Peyer's patch (tissue), 4 donors: ENCODE results near the gene UVRAG. TPM values are rescaled to one million over a fixed set of nuclear protein-coding genes. Genes with fewer than 3 reads are reported as not detected.

Source experiments
- DNase-seq, 3 donors: peaks; one replicate each; pipeline ENCODE4 v3.0.0-alpha.2; 2017 to 2019
- H3K27ac ChIP-seq, 4 donors: fragments of 200-600 bp; sonication (generic); one replicate each; pipeline ENCODE4 v1.5.1; 2016 to 2019
- H3K27me3 ChIP-seq, 2 donors: fragments of 200-600 bp; sonication (generic); one replicate each; pipeline ENCODE4 v1.5.1; 2019
- H3K36me3 ChIP-seq, 3 donors: fragments of 200-600 bp; sonication (generic); one replicate each; pipeline ENCODE4 v1.5.1; 2016 to 2019
- H3K4me1 ChIP-seq, 4 donors: fragments of 200-600 bp; sonication (generic); one replicate each; pipeline ENCODE4 v1.5.1; 2016 to 2019
- H3K4me3 ChIP-seq, 4 donors: fragments of 200-600 bp; sonication (generic); 1 replicate in 3 of 4; 2 replicates in 1 of 4; pipeline ENCODE4 v1.5.1; 2016 to 2019; ENCODE audit warnings: mild to moderate bottlenecking in 1 of 4
- H3K9me3 ChIP-seq, 4 donors: fragments of 200-600 bp; sonication (generic); one replicate each; pipeline ENCODE4 v1.5.1; 2016 to 2019; ENCODE audit warnings: mild to moderate bottlenecking in 1 of 4
- CTCF ChIP-seq, 6 experiments: fragments of 450-650 bp in 4 of 6; fragments of 200-600 bp in 2 of 6; sonication (generic) in 1 of 6; IDR thresholded peaks; one replicate each; pipeline ENCODE4 v1.5.1; 2017 to 2019; ENCODE audit warnings: antibody characterized with exemption in 6 of 6, mild to moderate bottlenecking in 3 of 6, moderate library complexity in 1 of 6
- POLR2A ChIP-seq, 2 donors: fragments of 450-650 bp; IDR thresholded peaks; one replicate each; pipeline ENCODE4 v1.5.1; 2017; ENCODE audit warnings: antibody characterized with exemption in 2 of 2, mild to moderate bottlenecking in 2 of 2, moderate library complexity in 2 of 2
- small RNA-seq, 2 donors: library from RNA; depleted of rRNA; stranded (forward); fragments of <200 nt; gene quantifications; one replicate each; pipeline ENCODE3, GENCODE V24; 2016
- total RNA-seq, 4 donors: library from RNA; depleted of rRNA; stranded (reverse); fragments of >200 nt; gene quantifications; one replicate each; pipeline ENCODE4 v1.1.0, GENCODE V29; 2016

UVRAG gene
- total RNA-seq, 4 donors from 2014 or later = 13.8 to 64.4 (median 22.1) TPM

GRCh38 chr11:76185511-76185910 is 370.5 kb downstream of the UVRAG start:
- Histone ChIP-seq H3K27me3 (no peaks in the 10 kb centered on the region), H3K4me3 (no peak overlapping the region), H3K4me1 (no peaks in the 10 kb centered on the region), H3K9me3 (no peaks in the 10 kb centered on the region), H3K36me3 (no peaks in the 10 kb centered on the region), H3K27ac (no peak overlapping the region)
- no peak for DNase-seq
- TF ChIP-seq CTCF (IDR thresholded peaks at IDR 0.05) = no peak
- TF ChIP-seq POLR2A (IDR thresholded peaks at IDR 0.05) = no peak

- H3K36me3 ChIP-seq = no peaks in the 10 kb centered on the region
Observed at GRCh38 chr11:76185931-76186401, 371.0 kb downstream of the UVRAG start.

GRCh38 chr11:76186776-76187279 is 371.8 kb downstream of the UVRAG start:
- Histone ChIP-seq H3K4me1 (no peaks in the 10 kb centered on the region), H3K4me3 (no peak overlapping the region), H3K27me3 (no peaks in the 10 kb centered on the region), H3K27ac (no peak overlapping the region), H3K36me3 (no peaks in the 10 kb centered on the region), H3K9me3 (no peaks in the 10 kb centered on the region)
- TF ChIP-seq CTCF (IDR thresholded peaks at IDR 0.05) (no peak), POLR2A (IDR thresholded peaks at IDR 0.05) (no peak)
- DNase-seq = no peak

More at GRCh38 chr11:76185931-76186401, 371.0 kb downstream of the UVRAG start:
- no peak for TF ChIP-seq POLR2A (IDR thresholded peaks at IDR 0.05)
- H3K27me3 ChIP-seq = no peaks in the 10 kb centered on the region
- no peaks in the 10 kb centered on the region for H3K9me3 ChIP-seq
- no peak for DNase-seq
- H3K4me1 ChIP-seq = no peaks in the 10 kb centered on the region
- no peak overlapping the region for H3K27ac ChIP-seq
- no peak overlapping the region for H3K4me3 ChIP-seq

GRCh38 chr11:76188873-76189272 is 373.9 kb downstream of the UVRAG start:
- no peak for TF ChIP-seq CTCF (IDR thresholded peaks at IDR 0.05)
- TF ChIP-seq POLR2A (IDR thresholded peaks at IDR 0.05) = no peak
- no peak overlapping the region for H3K4me3 ChIP-seq

GRCh38 chr11:76189682-76190081 is 374.7 kb downstream of the UVRAG start:
- Histone ChIP-seq H3K4me3 (no peak overlapping the region), H3K27me3 (no peaks in the 10 kb centered on the region), H3K9me3 (no peaks in the 10 kb centered on the region), H3K27ac (no peak overlapping the region), H3K36me3 (no peaks in the 10 kb centered on the region), H3K4me1 (no peaks in the 10 kb centered on the region)
- no peak for DNase-seq
- TF ChIP-seq CTCF (IDR thresholded peaks at IDR 0.05) (no peak), POLR2A (IDR thresholded peaks at IDR 0.05) (no peak)

More at GRCh38 chr11:76188873-76189272, 373.9 kb downstream of the UVRAG start:
- H3K36me3 ChIP-seq = no peaks in the 10 kb centered on the region
- H3K27me3 ChIP-seq = no peaks in the 10 kb centered on the region
- no peaks in the 10 kb centered on the region for H3K9me3 ChIP-seq
- no peak overlapping the region for H3K27ac ChIP-seq
- no peak for DNase-seq
- no peaks in the 10 kb centered on the region for H3K4me1 ChIP-seq

- no peaks in the 10 kb centered on the region for H3K36me3 ChIP-seq
- no peaks in the 10 kb centered on the region for H3K4me1 ChIP-seq
- H3K27ac ChIP-seq = no peak overlapping the region
- TF ChIP-seq POLR2A (IDR thresholded peaks at IDR 0.05) = no peak
- TF ChIP-seq CTCF (IDR thresholded peaks at IDR 0.05) = no peak
- H3K4me3 ChIP-seq = no peak overlapping the region
- no peaks in the 10 kb centered on the region for H3K27me3 ChIP-seq
- no peaks in the 10 kb centered on the region for H3K9me3 ChIP-seq
- no peak for DNase-seq
Observed at GRCh38 chr11:76190376-76190775, 375.4 kb downstream of the UVRAG start.

Small RNAs within 50 kb of the gene (small RNA-seq; reads per million reads assigned to genes)
- 0 reads per million in 2 donors for gene RF00019
- 0 reads per million in 2 donors for gene RNA5SP344

Other genes with a start within 250 kb of the UVRAG start
- 1 to 10 TPM in 1 of 4 donors, under 1 TPM in 3; 0.35 to 5.0 (median 0.75) TPM for gene MAP6, start 146.2 kb upstream of the UVRAG start, total RNA-seq
- gene MOGAT2, start 97.4 kb upstream of the UVRAG start, total RNA-seq = 100 to 1,000 TPM in 3 of 4 donors, 10 to 100 TPM in 1; 30.5 to 598 (median 448) TPM
- gene DGAT2, start 46.4 kb upstream of the UVRAG start, total RNA-seq = 1 to 10 TPM; 2.4 to 7.7 (median 4.5) TPM